HG03575 (cell line): Measurements from ENCODE around the gene MPPED1.

Source experiments
- ATAC-seq: cut with Tn5 transposase; IDR thresholded peaks from one replicate; pipeline ENCODE4 v1.9.1; 2021; ENCODE audit not compliant: unreplicated experiment, insufficient number of reproducible peaks, low FRiP score; ENCODE audit errors: extremely low read depth

The MPPED1 gene

DNA sequence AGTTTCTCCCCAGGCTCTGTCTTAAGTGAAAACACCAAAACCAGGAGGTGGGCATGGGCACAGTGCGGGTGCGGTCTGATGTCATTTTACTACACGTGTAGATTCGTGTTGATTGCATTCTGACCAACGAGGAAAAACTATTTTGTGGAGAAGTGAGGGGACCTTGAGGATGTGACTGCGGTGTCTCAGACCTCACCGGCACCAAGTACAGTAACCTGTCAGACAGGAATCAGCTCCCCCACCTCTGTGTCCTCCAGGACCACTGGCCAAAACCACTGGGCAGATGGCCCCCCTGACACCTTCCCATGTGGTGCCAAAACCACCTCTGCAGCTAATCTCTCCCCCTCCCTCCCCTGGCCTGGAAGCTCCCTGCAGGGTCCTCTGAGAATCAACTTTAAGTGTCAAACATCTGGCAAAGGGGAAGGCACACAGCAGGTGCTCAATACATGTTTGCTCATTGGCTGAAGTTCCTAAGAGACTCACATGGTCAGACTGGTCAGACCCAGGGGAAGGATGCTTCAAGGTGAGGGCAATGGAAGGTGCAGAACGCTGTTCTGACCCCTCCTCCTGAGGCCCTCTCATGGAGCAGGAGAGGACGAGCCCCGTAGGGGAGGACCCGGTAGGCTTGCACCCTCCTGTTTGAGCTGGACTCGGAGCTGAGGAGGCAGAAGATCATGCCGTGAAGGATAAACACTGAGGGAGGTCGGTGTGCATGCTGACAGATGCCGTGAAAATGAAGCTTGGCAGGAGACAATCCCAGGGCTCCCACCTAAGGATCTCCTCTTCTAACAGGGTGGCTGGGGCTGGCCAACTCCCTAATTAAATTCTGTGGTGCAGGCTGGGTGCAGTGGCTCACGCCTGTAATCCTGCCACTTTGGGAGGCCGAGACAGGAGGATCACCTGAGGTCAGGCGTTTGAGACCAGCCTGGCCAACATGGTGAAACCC lies 129.9 kb downstream of the MPPED1 start:
- ATAC-seq, result no peak

DNA sequence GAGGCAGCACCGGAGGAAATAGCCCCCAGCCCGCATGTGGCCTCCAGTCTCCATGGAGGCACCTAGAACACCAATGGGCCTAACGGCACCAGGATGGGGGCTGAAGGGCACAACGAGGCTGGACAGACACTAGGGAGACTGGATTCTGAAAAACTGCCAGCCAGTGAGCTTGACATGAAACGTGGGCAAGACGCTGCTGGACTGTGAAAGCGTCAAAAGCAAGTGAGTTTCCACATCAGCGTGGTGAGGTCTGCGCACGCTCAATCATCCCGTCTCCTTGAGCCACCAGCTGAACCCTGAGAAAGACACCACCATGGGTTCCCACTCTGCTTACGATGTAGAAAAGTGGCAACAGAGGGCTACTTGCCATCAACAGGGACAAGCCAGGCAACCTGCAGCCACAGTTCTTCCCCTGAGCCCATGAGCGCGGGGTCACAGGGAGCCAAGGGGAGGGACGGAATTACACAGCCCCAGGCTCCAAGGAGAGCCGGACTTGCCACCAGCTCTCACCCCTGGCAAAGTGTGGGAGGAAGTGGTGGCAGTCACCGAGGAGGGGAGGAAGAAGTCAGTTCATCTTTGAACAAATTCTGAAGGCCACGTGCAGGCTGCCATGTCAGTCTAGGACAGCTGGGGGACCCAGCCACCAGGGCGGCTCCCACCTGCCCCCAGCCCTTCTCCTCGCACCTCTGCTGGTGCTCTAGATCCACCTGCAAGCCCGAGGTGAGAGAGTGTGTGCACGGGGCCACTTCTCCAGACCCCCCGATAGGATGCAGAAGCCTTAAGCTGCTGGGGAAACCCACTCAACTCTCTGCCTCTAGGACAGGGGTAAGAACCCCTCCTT lies 131.1 kb downstream of the MPPED1 start:
- ATAC-seq, result no peak

DNA sequence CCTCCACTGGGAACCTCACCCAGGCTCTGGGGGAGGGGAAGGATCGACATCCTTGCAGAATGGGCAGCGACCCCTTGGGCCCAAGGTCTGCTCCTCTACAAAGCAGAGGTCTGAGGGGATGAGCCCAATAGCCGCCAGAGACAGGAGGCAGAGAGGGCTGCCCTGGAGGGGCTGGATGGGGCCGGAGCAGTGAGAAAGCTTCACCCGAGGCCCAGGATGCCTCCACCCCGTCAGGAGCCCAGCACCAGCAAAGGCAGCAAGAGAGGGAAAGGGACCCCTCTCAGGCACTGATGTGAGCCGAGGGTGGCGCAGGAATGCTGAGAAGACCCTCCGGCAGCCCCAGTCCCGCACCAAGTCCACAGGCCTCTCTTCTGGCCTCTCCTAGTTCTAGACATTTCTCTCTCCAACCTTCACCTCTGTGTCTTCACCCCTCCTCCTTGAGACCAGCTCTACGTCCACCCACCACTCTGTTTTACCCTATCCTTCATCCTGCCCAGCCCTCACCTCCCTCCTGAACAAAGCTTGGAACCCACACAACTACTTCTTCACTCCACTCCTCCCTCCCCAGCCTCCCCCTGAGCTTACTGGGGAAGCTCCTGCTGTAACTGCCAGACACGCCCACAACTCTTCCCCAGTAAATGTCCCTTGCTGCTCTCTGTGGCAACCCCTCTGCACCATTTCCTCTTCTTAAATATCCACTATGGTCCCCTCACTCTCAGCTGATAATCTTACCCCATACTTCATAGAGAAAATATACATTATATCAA lies 131.9 kb downstream of the MPPED1 start:
- no peak for ATAC-seq

DNA sequence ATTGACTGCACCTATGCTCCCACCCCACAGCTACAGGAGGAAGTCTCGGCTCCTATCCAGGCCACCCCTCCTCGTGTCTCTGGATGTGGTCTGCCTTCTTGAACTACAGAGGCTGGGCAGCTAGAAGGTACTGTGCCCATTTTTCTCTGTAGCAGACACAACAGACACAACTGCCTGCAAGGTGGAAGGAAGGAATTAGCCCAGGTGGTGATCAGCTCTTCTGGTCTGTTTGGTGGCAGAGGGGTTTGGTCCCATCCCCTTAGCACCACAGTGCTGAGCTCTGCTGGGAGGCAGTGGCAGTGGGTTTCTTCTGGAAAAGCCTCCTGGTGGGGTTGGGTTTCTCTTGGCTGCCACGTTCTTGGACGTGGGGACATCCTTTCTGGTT lies 132.5 kb downstream of the MPPED1 start:
- no peak for ATAC-seq

DNA sequence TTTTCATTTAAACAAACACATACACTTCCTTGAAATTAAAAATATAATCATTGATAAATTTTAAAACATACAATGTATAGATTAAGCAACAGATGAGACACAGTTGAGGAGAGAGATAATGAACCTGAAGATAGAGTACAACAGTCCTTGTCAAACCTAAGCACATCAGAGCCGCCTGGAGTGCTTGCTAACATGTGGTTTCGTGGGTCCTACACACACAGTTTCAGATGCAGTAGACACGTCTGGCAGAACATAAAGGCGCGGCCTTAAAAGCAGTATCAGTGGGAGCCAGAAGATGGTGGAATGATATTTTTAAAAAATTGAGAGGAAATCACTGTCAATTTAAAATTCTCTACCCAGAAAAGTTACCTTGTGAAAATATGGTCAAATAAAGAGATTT lies 134.4 kb downstream of the MPPED1 start:
- ATAC-seq, result no peak

DNA sequence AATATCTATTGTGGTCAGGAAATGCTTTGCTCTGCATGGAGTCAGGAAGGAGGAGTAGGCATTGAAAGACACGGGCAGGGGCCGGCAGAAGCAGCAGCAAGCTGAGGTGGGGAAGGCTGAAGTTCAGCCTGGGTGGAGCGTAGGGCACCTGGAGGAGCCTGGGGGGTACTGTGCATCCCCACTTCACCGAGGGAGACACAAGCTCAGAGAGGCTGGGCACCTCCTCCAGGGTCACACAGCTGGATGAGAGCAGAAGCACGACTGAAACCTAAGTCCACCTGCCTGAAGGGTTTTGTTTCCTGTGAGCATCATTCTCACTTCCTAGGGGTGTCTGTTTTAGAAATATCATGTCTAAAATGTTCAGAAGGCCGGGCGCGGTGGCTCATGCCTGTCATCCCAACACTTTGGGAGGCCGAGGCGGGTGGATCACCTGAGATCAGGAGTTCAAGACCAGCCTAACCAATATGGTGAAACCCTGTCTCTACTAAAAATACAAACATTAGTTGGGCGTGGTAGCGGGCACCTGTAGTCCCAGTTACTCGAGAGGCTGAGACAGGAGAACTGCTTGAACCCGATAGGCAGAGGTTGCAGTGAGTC lies 138.3 kb downstream of the MPPED1 start:
- ATAC-seq, result no peak

DNA sequence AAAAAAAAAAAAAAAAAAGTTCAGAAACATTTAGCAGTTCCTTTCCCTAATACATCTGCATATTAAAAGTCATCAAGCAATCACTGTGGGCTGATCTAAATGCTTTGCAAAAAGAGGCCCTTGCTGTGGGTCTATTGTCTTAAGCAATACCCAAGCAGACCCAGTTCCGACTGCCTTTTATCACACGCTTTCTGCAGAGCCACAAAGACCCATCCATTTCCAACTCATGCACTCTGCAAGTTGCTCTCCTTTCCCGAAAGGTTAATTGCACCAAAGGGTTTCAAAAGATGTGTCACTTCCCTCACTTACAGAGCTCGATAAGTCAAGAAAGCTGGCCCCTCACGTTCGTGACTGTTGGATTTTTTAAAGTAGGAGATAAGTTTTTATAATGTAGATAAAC lies 138.9 kb downstream of the MPPED1 start:
- no peak for ATAC-seq

DNA sequence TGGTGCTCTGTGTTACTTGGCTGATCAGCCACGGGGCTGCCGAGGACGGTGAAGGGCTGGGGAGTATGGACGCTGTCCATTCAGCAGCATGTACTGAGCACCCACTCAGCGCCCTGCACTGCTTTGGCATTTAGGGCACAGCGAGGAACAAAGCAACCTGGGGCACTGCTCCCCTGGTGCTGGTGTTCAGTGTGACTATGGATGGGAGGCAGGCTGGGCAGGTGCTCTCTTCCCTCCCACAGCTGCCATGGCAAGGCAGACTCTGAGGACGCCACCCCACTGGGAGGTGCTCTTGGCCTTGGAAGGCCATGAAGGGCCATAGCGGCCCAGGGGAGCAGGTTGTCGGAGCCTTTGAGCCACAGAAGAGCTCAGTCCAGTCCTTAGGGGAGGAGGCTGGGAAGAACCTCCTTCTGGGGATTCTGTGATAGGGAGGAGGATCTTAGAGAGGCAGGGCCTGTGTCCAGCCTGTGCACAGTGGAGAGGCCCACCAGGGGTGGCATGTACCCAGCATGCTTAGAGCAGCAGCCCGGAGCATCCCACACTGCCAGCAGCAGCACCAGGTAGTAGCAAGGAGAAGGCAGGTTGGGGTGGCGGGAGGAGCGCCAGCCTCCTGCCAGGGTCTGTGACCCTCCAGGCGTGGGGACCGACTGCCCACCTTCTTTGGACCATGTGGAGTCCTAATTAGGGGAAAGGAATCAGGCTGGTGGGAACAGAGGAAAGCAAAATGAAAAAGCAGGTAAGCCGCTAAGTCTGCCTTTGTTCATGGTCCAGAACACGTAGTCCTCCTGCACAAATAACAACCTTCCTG lies 141.8 kb downstream of the MPPED1 start:
- ATAC-seq, result no peak

DNA sequence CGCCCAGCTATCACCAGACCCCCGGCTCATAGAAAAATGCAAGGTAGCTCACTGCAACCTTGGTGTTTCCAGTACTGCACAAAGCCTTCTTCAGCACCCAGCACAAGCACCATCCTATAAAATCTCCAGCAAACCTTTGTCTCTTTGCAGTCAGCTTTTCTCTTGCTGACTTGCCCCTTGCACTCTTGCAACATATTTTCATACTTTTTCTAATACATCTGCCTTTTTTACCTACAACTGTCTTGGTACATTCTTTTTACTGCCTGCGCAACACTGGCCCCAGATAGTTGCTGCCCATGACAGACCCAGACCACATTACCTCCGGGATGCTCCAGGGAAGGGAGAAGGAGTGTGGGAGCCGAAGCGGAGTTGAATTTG lies 142.4 kb downstream of the MPPED1 start:
- ATAC-seq, result no peak

DNA sequence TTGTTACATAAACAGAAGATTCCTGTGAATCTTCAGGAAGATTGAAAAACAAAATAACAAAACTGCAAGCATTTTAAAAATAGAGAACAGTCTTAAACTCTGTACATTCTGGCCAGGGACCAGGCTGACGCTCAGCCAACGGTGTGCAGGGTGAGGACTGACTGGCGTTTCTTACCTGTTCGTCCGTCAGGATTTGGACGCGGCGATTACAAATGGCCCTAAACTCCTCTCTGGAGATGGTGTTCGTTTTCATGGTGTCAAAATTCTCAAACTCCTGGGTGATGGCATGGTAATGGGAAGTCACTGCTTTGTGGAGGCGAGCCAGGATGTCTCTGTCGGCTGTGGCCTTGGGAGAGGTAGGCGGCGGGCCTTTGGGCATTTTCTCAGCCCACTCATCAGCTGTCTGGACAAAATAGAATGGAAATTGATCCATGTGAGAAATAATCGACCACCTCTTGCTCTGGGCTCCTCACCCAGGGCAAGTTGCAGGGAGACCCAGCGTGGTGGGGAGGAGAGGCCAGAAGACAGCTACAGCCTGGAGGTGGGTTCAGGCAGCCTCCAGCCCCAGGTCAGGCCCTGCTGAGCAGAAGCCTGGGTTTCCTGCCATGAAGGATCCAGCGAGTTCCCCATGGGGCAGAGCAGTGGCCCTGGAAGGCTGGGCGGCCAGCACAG lies 143.0 kb downstream of the MPPED1 start:
- ATAC-seq, result no peak

DNA sequence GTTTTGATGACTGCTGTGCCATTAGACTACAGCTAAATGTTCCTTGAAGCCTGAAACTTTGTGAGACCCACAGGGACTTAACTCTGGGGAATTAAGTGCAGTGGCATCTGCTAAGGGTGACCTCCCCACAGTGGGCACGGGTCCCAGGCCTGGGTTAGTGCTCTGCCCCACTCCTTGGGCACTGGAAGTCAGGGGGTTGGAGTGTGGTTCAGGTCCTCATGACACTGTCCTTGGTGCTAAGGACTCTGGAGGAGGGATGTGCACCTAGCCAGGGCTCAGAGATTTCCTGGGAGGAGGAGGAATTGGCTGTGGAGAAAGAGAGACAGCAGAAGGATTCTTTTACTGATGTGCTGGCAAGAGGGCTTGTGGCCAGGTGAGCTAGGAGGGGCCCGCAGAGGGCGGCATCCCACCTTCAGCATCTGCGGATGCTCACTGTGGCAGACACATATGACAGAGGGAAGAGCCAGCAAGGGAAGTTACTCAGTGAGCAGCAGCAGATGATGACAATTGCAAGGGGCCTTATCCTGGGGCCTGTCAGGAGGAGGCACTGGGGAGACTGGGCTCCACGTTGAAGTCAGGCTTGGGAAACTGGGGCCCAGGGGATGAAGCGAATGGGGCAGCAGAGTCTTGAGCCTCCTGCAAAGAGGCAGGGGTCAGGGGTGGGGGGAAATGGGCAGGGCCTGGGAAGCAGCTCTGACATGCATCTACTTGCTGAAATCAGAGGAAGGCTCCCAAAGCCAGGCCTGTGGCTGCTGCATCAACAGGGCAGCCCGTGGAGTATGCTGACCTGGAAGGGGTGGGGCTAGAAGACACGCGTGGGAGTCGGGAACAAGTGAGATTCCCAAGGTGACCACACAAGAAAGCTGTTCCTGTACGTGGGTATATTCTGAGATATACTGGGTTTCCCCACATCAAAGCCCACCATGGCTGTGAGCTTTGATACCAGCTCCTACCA lies 144.0 kb downstream of the MPPED1 start:
- ATAC-seq, result no peak
